GM19035 (cell line): ENCODE data around the gene TYRP1.
"Not testable (repeated sequence)": the region's sequence is repeated elsewhere in the genome, so short reads cannot be mapped to it uniquely, and the experiment has no call there.

Experiments used
- ATAC-seq: cut with Tn5 transposase; IDR thresholded peaks from one replicate; pipeline ENCODE4 v1.9.1; 2021; ENCODE audit not compliant: unreplicated experiment

Gene TYRP1

GRCh38 chr9:12693141-12693540 lies at the start of gene TYRP1:
TYRP1 (plus strand) TSS chr9:12693385; CDS start chr9:12693997, 612 bp downstream.
- no peak for ATAC-seq

- ATAC-seq = no peak
These were observed 49.5 kb upstream of the TYRP1 start for GRCh38 chr9:12643686-12644085.

- no peak for ATAC-seq
These were observed 44.3 kb upstream of the TYRP1 start for GRCh38 chr9:12648925-12649324.

GRCh38 chr9:12651125-12651524 lies 42.1 kb upstream of the TYRP1 start:
- no peak for ATAC-seq

GRCh38 chr9:12652973-12653372 lies 40.2 kb upstream of the TYRP1 start:
- no peak for ATAC-seq

GRCh38 chr9:12656803-12657202 lies 36.4 kb upstream of the TYRP1 start:
- no peak for ATAC-seq

GRCh38 chr9:12657233-12657632 lies 36.0 kb upstream of the TYRP1 start:
- ATAC-seq = no peak

GRCh38 chr9:12657998-12658397 lies 35.2 kb upstream of the TYRP1 start:
- ATAC-seq = no peak

- no peak for ATAC-seq
These were observed 34.5 kb upstream of the TYRP1 start for GRCh38 chr9:12658531-12659209.

- no peak for ATAC-seq
These were observed 34.0 kb upstream of the TYRP1 start for GRCh38 chr9:12659220-12659619.

GRCh38 chr9:12666813-12667212 lies 26.4 kb upstream of the TYRP1 start:
- no peak for ATAC-seq

- no peak for ATAC-seq
These were observed 25.3 kb upstream of the TYRP1 start for GRCh38 chr9:12667892-12668291.

- ATAC-seq = no peak
These were observed 23.2 kb upstream of the TYRP1 start for GRCh38 chr9:12670006-12670405.

GRCh38 chr9:12674961-12675360 lies 18.2 kb upstream of the TYRP1 start:
- ATAC-seq = no peak

- ATAC-seq = not testable (repeated sequence)
These were observed 15.6 kb upstream of the TYRP1 start for GRCh38 chr9:12677462-12678126.

- no peak for ATAC-seq
These were observed 12.8 kb upstream of the TYRP1 start for GRCh38 chr9:12680341-12680740.

- ATAC-seq = no peak
These were observed 12.4 kb upstream of the TYRP1 start for GRCh38 chr9:12680757-12681156.

- ATAC-seq = no peak
These were observed 11.6 kb upstream of the TYRP1 start for GRCh38 chr9:12681620-12682019.

GRCh38 chr9:12684974-12685373 lies 8.2 kb upstream of the TYRP1 start:
- no peak for ATAC-seq

GRCh38 chr9:12689233-12689632 lies 4.0 kb upstream of the TYRP1 start:
- no peak for ATAC-seq

GRCh38 chr9:12694013-12694412 lies 828 bp downstream of the TYRP1 start:
- no peak for ATAC-seq

- no peak for ATAC-seq
These were observed 2.3 kb downstream of the TYRP1 start for GRCh38 chr9:12695474-12695873.
